ENCODE measurements around the gene SMAD6. TPM values are rescaled to one million over a fixed set of nuclear protein-coding genes. Genes with fewer than 3 reads are reported as not detected.

SMAD6 gene
- total and polyA plus RNA-seq, 9 of the 15 experiments (the other 6 are each of a cell fraction or from before 2014, with no cell fraction given) = 0.10 to 15.5 (median 3.7) TPM

DNA sequence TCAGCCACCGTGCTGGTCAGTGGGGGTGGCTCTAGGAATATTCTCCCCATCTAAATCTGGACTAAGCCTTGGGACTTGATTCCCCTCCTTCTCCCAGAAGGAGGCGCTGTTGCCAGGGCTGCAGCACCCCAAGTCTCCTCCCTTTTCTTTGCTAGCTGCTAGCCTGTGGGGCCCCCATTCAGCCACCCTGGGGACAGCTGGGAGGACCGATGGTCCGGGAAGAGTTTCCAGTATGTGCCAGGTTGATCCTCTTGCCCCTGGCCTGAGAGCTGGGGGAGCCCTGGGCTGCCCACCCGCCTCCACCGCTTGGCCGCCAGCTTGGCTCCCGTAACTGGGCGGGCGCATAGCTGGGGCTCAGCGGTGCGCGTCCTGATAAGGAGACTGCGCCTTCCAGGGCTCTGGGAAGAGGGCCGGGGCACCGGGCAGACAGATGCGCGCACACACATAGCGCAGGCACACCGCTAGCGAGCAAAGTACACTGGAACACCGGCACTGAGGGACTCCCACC lies 4.2 kb downstream of the SMAD6 start:
- H3K9me1 ChIP-seq (ENCODE audit: control insufficient read depth, insufficient read depth, low read length) = no peaks in the 10 kb centered on the region
- H4K20me1 ChIP-seq (replicated peaks; ENCODE audit: control insufficient read depth, insufficient read depth, low read length) = peaks cover 20% of the 10 kb centered on the region
- FAIRE-seq = no peak
- ChIA-PET CTCF (ENCODE audit: low intra/inter-chr PET ratio) (no interaction called here), POLR2A (interaction anchor here (0.7 to 1.7 kb wide), 2 partner anchors 66 to 124 kb away, joined by 4 read pairs; no protein-coding TSS in a partner anchor)
- in situ Hi-C loops (cut with MboI) (no loop called here), intact Hi-C loops (cut with micrococcal nuclease) (loop anchor here (5.0 kb wide), 2 partner anchors 66 to 146 kb away; no protein-coding TSS in a partner anchor)
- H3K27ac ChIP-seq (ENCODE audit: extremely low read depth, low read depth, low read length) = no peak overlapping the region
- no peaks in the 10 kb centered on the region for H3K9me3 ChIP-seq (replicated peaks; ENCODE audit: control insufficient read depth, insufficient read depth, low read depth, low read length)
- no peak overlapping the region for H3K4me3 ChIP-seq
- no TSS peak for BruUV-seq (replicated peaks)
- ATAC-seq = peak; percentile 11
- H3K27me3 ChIP-seq (ENCODE audit: control insufficient read depth in 2 of 2, insufficient read depth in 2 of 2, low read length in 2 of 2) = no peaks in the 10 kb centered on the region
- 71% methylated on average over 13 of the region's 22 CpGs for WGBS (ENCODE audit: insufficient coverage, low coverage, missing lambda C conversion rate)
- peak; percentile 60 to 68 (median 65) for DNase-seq (ENCODE audit: extremely low read depth in 1 of 4, low spot score in 3 of 4)
- H2AFZ ChIP-seq (ENCODE audit: low read depth, low read length) = no peak overlapping the region
- no peak overlapping the region for H3K4me2 ChIP-seq (ENCODE audit: insufficient read depth, low read length)
- H3K79me2 ChIP-seq (ENCODE audit: control insufficient read depth, insufficient read depth, low read length) = peaks cover 63% of the 10 kb centered on the region
- peaks cover 12% of the 10 kb centered on the region; the same call in 1 of the 3 replicates for H3K36me3 ChIP-seq (ENCODE audit: control insufficient read depth, insufficient read depth, low read length)
- no peak overlapping the region for H3K9ac ChIP-seq (ENCODE audit: insufficient read depth in 1 of 2, low read depth in 2 of 2, low read length in 2 of 2)
- peaks cover 0 to 53% of the 10 kb centered on the region in 2 experiments; a peak in 3 of 5 replicates for H3K4me1 ChIP-seq (replicated peaks in 1 of 2; ENCODE audit: control insufficient read depth in 2 of 2, insufficient read depth in 2 of 2, low read length in 2 of 2)
- no peak for TF ChIP-seq ZNF134 (CRISPR knock-in tag; conservative IDR thresholded peaks at IDR 0.05)
- TF ChIP-seq DMBX1 (CRISPR knock-in tag; IDR thresholded peaks at IDR 0.05; ENCODE audit: borderline replicate concordance) = no peak
- no peak for TF ChIP-seq CREM (IDR thresholded peaks at IDR 0.05; ENCODE audit: low read depth)
- TF ChIP-seq, protein P1, sequence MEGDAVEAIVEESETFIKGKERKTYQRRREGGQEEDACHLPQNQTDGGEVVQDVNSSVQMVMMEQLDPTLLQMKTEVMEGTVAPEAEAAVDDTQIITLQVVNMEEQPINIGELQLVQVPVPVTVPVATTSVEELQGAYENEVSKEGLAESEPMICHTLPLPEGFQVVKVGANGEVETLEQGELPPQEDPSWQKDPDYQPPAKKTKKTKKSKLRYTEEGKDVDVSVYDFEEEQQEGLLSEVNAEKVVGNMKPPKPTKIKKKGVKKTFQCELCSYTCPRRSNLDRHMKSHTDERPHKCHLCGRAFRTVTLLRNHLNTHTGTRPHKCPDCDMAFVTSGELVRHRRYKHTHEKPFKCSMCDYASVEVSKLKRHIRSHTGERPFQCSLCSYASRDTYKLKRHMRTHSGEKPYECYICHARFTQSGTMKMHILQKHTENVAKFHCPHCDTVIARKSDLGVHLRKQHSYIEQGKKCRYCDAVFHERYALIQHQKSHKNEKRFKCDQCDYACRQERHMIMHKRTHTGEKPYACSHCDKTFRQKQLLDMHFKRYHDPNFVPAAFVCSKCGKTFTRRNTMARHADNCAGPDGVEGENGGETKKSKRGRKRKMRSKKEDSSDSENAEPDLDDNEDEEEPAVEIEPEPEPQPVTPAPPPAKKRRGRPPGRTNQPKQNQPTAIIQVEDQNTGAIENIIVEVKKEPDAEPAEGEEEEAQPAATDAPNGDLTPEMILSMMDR (IDR thresholded peaks at IDR 0.05 in 2 of 3, conservative IDR thresholded peaks at IDR 0.05 in 1 of 3; ENCODE audit: insufficient read depth in 2 of 3, low read depth in 1 of 3, low read length in 3 of 3) = peak; percentile 76 to 89 (median 76)
- TF ChIP-seq ZNF175 (CRISPR knock-in tag; IDR thresholded peaks at IDR 0.05; ENCODE audit: low read depth) = no peak
- TF ChIP-seq EHMT2 (IDR thresholded peaks at IDR 0.05) = peak; percentile 76
- TF ChIP-seq, protein P2, sequence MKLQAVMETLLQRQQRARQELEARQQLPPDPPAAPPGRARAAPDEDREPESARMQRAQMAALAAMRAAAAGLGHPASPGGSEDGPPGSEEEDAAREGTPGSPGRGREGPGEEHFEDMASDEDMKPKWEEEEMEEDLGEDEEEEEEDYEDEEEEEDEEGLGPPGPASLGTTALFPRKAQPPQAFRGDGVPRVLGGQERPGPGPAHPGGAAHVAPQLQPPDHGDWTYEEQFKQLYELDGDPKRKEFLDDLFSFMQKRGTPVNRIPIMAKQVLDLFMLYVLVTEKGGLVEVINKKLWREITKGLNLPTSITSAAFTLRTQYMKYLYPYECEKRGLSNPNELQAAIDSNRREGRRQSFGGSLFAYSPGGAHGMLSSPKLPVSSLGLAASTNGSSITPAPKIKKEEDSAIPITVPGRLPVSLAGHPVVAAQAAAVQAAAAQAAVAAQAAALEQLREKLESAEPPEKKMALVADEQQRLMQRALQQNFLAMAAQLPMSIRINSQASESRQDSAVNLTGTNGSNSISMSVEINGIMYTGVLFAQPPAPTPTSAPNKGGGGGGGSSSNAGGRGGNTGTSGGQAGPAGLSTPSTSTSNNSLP (IDR thresholded peaks at IDR 0.05; ENCODE audit: borderline replicate concordance, low read depth, low read length) = 0 out of 2 replicates have a peak, but pooled peaks have one; percentile 10
- no peak for TF ChIP-seq CBFB (CRISPR knock-in tag; IDR thresholded peaks at IDR 0.05)
- TF ChIP-seq, protein P3, sequence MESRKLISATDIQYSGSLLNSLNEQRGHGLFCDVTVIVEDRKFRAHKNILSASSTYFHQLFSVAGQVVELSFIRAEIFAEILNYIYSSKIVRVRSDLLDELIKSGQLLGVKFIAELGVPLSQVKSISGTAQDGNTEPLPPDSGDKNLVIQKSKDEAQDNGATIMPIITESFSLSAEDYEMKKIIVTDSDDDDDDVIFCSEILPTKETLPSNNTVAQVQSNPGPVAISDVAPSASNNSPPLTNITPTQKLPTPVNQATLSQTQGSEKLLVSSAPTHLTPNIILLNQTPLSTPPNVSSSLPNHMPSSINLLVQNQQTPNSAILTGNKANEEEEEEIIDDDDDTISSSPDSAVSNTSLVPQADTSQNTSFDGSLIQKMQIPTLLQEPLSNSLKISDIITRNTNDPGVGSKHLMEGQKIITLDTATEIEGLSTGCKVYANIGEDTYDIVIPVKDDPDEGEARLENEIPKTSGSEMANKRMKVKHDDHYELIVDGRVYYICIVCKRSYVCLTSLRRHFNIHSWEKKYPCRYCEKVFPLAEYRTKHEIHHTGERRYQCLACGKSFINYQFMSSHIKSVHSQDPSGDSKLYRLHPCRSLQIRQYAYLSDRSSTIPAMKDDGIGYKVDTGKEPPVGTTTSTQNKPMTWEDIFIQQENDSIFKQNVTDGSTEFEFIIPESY (CRISPR knock-in tag; IDR thresholded peaks at IDR 0.05) = peak; percentile 98
- TF ChIP-seq NFXL1 (CRISPR knock-in tag; IDR thresholded peaks at IDR 0.05) = no peak
- TF ChIP-seq OTX1 (CRISPR knock-in tag; IDR thresholded peaks at IDR 0.05) = no peak
- no peak for TF ChIP-seq ZKSCAN3 (CRISPR knock-in tag; IDR thresholded peaks at IDR 0.05)
- TF ChIP-seq HLTF (IDR thresholded peaks at IDR 0.05) = no peak
- TF ChIP-seq, protein P4, sequence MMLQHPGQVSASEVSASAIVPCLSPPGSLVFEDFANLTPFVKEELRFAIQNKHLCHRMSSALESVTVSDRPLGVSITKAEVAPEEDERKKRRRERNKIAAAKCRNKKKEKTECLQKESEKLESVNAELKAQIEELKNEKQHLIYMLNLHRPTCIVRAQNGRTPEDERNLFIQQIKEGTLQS (IDR thresholded peaks at IDR 0.05) = peak; percentile 46
- TF ChIP-seq, protein P4 (CRISPR knock-in tag; conservative IDR thresholded peaks at IDR 0.05) = no peak

Data from K562 (cell line).